Hepatocyte (in vitro differentiated cells): ENCODE data around the gene KRTAP10-1.

Source experiments
- EZH2 ChIP-seq: fragments of 200-600 bp; sonication (generic); IDR thresholded peaks from 2 replicates; pipeline ENCODE4 v1.6.1; 2016; ENCODE audit warnings: antibody characterized with exemption, mild to moderate bottlenecking, borderline replicate concordance
- TF ChIP-seq, protein P1 (sequence below): fragments of 200-600 bp; sonication (generic); IDR thresholded peaks from 2 replicates; pipeline ENCODE4 v1.5.1; 2016; ENCODE audit warnings: antibody characterized with exemption, mild to moderate bottlenecking; ENCODE audit not compliant: poor library complexity

DNA sequence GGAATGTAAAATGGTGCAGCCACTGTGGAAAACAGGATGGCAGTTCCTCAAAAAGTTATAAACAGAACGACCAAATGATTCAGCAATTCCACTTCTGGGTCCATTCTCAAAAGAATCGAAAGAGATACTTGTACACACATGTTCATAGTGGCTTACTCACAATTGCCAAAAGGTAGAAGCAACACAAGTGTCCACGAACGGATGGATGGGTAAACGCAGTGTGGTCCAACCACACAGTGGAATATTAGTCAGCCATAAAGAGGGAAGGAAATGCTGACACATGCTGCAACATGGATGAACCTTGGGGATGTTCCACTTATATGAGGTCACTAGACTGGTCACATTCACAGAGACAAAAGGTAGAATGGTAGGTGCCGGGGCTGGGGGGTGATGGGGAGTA lies 5.3 kb downstream of the KRTAP10-1 start:
- TF ChIP-seq EZH2 = no peak
- TF ChIP-seq, protein P1, sequence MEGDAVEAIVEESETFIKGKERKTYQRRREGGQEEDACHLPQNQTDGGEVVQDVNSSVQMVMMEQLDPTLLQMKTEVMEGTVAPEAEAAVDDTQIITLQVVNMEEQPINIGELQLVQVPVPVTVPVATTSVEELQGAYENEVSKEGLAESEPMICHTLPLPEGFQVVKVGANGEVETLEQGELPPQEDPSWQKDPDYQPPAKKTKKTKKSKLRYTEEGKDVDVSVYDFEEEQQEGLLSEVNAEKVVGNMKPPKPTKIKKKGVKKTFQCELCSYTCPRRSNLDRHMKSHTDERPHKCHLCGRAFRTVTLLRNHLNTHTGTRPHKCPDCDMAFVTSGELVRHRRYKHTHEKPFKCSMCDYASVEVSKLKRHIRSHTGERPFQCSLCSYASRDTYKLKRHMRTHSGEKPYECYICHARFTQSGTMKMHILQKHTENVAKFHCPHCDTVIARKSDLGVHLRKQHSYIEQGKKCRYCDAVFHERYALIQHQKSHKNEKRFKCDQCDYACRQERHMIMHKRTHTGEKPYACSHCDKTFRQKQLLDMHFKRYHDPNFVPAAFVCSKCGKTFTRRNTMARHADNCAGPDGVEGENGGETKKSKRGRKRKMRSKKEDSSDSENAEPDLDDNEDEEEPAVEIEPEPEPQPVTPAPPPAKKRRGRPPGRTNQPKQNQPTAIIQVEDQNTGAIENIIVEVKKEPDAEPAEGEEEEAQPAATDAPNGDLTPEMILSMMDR = no peak
